Measurements from ENCODE around the gene SLC9A2. TPM values are rescaled to one million over a fixed set of nuclear protein-coding genes. Genes with fewer than 3 reads are reported as not detected.

The SLC9A2 gene
- total RNA-seq, 1 donor from 2014 or later: 6.8 TPM

GRCh38 chr2:102726128-102727087 lies 107.1 kb downstream of the SLC9A2 start:
- no peak for DNase-seq

GRCh38 chr2:102735416-102736109 lies 116.2 kb downstream of the SLC9A2 start:
- DNase-seq: no peak

- DNase-seq: no peak
Measured at GRCh38 chr2:102736110-102736409, 116.7 kb downstream of the SLC9A2 start.

GRCh38 chr2:102736410-102737409 lies 117.4 kb downstream of the SLC9A2 start:
- DNase-seq: peak; percentile 40

- no peak for DNase-seq
Measured at GRCh38 chr2:102737431-102737830, 118.1 kb downstream of the SLC9A2 start.

- no peak for DNase-seq
Measured at GRCh38 chr2:102743259-102743658, 123.9 kb downstream of the SLC9A2 start.

GRCh38 chr2:102748107-102748506 lies 128.8 kb downstream of the SLC9A2 start:
- DNase-seq: no peak

GRCh38 chr2:102749938-102750337 lies 130.6 kb downstream of the SLC9A2 start:
- DNase-seq: no peak

- peak; percentile 8 for DNase-seq
Measured at GRCh38 chr2:102753563-102754159, 134.3 kb downstream of the SLC9A2 start.

GRCh38 chr2:102754456-102755145 lies 135.2 kb downstream of the SLC9A2 start:
- no peak for DNase-seq

- DNase-seq: no peak
Measured at GRCh38 chr2:102755284-102755683, 135.9 kb downstream of the SLC9A2 start.

- peak; percentile 29 for DNase-seq
Measured at GRCh38 chr2:102758439-102758838, 139.1 kb downstream of the SLC9A2 start.

Other genes starting within 250 kb of the SLC9A2 start
- gene IL18RAP, start 196.4 kb upstream of the SLC9A2 start, total RNA-seq: 0.89 TPM
- gene SLC9A4, start 146.3 kb upstream of the SLC9A2 start, total RNA-seq: 1.3 TPM
- gene TMEM182, start 142.5 kb downstream of the SLC9A2 start, total RNA-seq: 32.6 TPM